UCSD-AML1 (cell line): ENCODE data around the gene PSMB10.
"Not testable (repeated sequence)": the region's sequence is repeated elsewhere in the genome, so short reads cannot be mapped to it uniquely, and the experiment has no call there.

ENCODE experiments used
- DNase-seq: peaks from one replicate; lab custom pipeline; 2025; ENCODE audit not compliant: unreplicated experiment; lab: John Stamatoyannopoulos, UW

The PSMB10 gene

GRCh38 chr16:67943256-67943618 lies 6.6 kb upstream of the PSMB10 start:
- no peak for DNase-seq

- no peak for DNase-seq
Measured at GRCh38 chr16:67942510-67943255, 6.0 kb upstream of the PSMB10 start.

GRCh38 chr16:67942200-67942509 lies 5.5 kb upstream of the PSMB10 start:
- peak; percentile 42 for DNase-seq

- no peak for DNase-seq
Measured at GRCh38 chr16:67941469-67942199, 5.0 kb upstream of the PSMB10 start.

GRCh38 chr16:67940446-67941089 lies 3.9 kb upstream of the PSMB10 start:
- no peak for DNase-seq

- DNase-seq = no peak
Measured at GRCh38 chr16:67939507-67940445, 3.1 kb upstream of the PSMB10 start.

- not testable (repeated sequence) for DNase-seq
Measured at GRCh38 chr16:67937713-67938112, 1.1 kb upstream of the PSMB10 start.

- no peak for DNase-seq
Measured at GRCh38 chr16:67936880-67937605, 393 bp upstream of the PSMB10 start.

GRCh38 chr16:67935402-67936123 lies 1.1 kb downstream of the PSMB10 start:
- DNase-seq = peak; percentile 92

- no peak for DNase-seq
Measured at GRCh38 chr16:67935101-67935401, 1.6 kb downstream of the PSMB10 start.

GRCh38 chr16:67934306-67935100 lies 2.1 kb downstream of the PSMB10 start:
- no peak for DNase-seq

GRCh38 chr16:67933805-67934204 lies 2.8 kb downstream of the PSMB10 start:
- DNase-seq = no peak

- DNase-seq = no peak
Measured at GRCh38 chr16:67932462-67932840, 4.2 kb downstream of the PSMB10 start.

- DNase-seq = no peak
Measured at GRCh38 chr16:67931712-67932461, 4.8 kb downstream of the PSMB10 start, which contains the start of gene CTRL. Gene CTRL, minus strand, starts transcription at chr16:67931862. Its CDS starts 10 bp downstream, at chr16:67931852.

- no peak for DNase-seq
Measured at GRCh38 chr16:67930678-67931211, 5.9 kb downstream of the PSMB10 start.

GRCh38 chr16:67930191-67930590 lies 6.5 kb downstream of the PSMB10 start:
- DNase-seq = no peak

GRCh38 chr16:67928561-67929364 lies 7.9 kb downstream of the PSMB10 start:
- peak; percentile 61 for DNase-seq
